Retina (tissue), 1 donor: ENCODE measurements around the gene SLC9A8.
"Not testable (repeated sequence)": the region's sequence is repeated elsewhere in the genome, so short reads cannot be mapped to it uniquely, and the experiment has no call there.

Experiments
- DNase-seq: peaks from one replicate; pipeline ENCODE4 v3.0.0-alpha.2; 2016

SLC9A8 gene

GRCh38 chr20:49851991-49852390 is 39.4 kb downstream of the SLC9A8 start:
- DNase-seq = no peak

GRCh38 chr20:49852522-49853080 is 40.0 kb downstream of the SLC9A8 start:
- no peak for DNase-seq

- peak; percentile 16 for DNase-seq
Measured at GRCh38 chr20:49853640-49854039, 41.0 kb downstream of the SLC9A8 start.

DNA sequence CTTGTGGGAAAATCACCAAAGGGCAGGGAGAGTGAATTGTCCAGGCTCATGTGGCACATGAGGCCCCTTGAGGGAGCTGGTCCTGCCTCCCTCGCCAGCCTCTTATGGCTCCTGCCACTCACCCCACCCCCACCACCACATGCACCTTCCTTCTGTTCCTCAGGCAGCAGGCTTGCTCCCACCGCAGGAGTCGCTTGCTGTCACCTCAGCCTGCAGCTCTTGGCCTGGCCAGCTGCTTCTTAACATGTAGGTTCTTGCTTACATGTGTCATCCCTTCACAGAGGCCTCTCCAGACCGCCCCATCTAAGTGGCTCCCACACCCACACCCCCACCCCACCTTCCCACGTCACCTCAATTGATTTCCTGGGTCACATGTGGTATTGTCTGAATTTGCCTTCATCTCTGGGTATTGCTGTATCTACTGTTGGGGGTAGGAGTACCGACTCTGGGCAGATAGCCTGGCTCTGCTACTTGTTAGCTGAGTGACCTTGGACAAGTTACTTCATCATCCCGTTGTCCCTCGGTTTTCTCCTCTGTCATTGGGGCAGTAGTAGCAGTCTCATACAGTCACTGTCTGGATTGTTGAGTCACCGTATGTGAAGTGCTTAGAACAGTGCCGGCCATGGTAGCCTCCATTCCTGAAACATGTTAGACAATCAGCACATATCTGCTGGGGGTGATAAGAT is 41.7 kb downstream of the SLC9A8 start:
- DNase-seq = no peak

GRCh38 chr20:49856904-49857303 is 44.3 kb downstream of the SLC9A8 start:
- no peak for DNase-seq

DNA sequence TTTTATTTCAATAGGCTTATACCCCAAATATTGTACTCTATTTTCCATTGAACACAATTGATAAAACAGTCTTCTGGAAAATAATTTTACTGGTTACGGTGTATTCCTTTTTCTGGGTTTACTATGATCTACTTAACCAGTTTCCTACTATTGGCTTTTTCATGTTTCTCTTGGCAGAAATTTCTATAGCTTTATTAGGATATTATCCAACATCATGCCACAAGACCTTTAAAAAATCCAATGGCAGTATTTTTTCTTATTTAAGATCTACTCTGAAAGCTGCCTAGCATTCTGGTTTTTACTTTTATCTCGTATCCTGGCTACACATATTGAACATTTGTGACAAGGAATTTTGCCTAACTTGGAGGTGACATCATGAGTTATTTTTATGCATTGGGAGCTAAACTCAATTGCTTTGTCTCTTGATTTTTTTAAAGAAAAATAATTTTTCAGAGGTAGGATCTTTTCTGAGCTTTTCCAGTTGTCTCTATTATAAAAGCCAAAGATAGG is 45.5 kb downstream of the SLC9A8 start:
- DNase-seq = no peak

DNA sequence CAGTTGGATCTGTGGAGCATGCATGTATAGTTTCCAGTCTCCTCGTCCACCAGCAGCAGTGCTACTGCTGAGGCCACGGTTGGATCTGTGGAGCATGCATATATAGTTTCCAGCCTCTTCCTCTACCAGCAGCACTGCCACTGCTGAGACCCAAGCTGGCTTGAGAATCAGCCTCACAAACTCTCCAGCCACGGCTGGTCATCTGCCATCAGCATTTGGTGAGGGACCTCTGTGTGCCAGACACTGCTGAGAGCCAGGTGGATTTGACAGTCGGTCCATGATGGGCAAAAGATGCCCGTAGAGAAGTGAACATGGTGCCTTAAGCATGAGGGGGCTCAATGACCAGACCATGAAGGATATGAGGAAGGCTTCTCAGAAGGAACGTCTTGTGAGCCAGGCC is 46.4 kb downstream of the SLC9A8 start:
- no peak for DNase-seq

GRCh38 chr20:49859807-49860206 is 47.2 kb downstream of the SLC9A8 start:
- DNase-seq = no peak

DNA sequence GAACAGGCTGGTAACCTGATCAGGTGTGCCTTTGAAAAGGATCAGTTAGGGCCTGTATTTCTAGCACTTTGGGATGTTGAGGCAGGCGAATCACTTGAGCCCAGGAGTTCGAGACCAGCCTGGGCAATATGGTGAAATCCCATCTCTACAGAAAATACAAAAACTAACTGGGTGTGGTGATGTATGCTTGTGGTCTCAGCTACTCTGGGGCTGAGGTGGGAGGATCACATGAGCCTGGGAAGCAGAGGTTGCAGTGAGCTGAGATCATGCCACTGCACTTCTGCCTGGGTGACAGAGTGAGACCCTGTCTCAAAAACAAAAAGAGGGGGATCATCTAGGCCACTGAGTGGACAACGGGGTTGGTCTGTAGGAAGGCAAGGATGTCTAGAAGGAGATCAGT is 48.6 kb downstream of the SLC9A8 start:
- DNase-seq = not testable (repeated sequence)

DNA sequence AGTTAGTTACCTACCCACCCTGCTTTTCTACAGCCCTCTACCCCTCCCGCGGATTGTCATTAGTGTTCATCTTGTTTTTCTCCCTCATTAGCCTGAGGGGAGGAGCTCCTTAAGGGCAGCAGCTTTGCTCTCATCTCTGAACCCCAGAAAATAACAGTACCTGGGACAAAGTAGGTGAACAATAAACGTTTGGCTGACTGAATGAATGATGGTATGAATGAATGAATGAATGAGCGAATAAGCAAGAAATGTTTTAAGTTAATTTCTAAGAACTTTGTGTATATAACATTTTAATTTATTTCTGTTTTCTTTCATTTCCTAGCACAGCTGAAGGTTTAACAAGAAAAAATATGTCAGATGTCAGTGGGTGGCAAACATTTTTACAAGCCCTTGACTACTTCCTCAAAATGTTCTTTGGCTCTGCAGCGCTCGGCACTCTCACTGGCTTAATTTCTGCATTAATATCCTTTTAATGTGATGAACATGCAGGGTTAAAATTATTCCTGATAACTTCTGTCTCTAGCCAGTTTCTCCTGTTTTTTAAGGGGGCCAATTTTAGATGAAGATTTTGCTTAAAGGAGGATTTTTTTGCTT is 50.1 kb downstream of the SLC9A8 start:
- no peak for DNase-seq

- no peak for DNase-seq
Measured at GRCh38 chr20:49863666-49864065, 51.0 kb downstream of the SLC9A8 start.

DNA sequence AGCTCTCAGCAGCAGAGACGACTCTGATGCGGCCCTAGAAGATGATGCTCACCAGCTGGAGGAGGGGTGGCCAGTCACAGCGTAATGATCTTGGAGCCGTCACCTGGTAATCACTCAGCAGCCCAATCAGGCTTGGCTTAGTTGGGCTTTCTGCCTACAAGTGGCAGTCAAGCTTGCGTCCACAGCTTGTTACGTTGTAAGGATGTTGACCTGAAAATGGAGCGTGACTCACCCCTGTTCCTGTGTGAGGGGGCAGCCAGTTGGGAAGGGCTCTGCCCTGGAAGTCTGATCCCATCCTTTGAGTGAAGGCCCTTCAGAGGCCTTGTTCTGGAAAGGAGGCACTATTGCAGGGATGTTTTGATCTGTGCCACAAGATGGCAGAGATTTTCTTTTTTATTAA is 52.9 kb downstream of the SLC9A8 start:
- DNase-seq = no peak

- DNase-seq = no peak
Measured at GRCh38 chr20:49866051-49866450, 53.4 kb downstream of the SLC9A8 start.

DNA sequence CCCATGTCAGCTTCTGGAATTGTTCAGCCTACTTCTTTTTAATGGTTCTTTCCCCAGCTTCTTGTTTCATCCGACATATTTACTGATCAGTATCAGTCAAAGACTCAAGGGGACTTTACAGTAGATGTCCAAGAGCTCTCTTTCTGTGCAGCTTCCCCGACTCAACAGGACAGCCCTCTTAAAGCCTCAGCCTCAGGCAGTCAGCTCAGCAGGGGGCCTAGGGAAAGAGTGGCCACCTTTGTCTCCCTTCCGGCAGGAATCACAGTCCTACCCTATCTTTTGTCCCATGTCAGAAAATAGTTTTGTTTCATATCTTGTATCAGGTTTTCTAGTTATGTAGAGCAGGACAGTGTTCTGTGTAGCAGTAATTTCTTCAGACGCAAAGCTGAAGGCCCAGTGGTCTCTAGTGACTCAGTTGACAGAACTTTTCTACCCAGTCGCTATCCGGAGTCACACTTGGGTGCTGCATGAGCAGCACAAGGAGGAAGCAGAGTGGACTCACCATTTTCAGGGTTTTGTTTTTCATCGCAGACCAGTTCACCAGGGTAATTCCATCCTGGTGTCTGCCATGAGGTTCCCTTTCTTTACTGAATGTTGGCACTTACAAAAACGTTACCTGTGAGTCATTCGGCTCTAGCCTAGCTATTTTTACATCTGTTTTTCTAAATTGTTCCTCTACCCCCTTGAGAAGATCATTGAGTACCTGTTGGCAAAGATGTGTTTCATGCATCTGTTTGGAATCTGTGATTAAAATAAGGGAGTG is 55.0 kb downstream of the SLC9A8 start:
- DNase-seq = no peak

DNA sequence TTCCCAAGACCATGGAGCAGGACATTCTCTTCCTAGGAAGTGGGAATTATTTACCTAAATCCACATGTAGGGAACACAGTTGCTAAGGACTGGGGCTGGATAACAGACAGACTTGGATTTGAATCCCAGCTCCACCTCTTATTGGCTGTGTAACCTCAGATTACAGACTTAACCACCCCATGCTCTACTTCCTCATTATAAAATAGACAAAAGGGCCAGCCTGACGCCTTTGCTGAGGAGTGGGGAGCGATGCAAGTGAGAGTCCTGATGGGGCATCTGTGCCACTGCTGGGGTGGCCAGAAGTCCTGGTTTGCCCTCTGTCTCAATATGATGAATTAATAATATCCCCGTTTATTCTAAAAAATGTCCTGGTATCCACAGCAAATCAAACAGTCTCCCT is 55.9 kb downstream of the SLC9A8 start:
- DNase-seq = no peak

DNA sequence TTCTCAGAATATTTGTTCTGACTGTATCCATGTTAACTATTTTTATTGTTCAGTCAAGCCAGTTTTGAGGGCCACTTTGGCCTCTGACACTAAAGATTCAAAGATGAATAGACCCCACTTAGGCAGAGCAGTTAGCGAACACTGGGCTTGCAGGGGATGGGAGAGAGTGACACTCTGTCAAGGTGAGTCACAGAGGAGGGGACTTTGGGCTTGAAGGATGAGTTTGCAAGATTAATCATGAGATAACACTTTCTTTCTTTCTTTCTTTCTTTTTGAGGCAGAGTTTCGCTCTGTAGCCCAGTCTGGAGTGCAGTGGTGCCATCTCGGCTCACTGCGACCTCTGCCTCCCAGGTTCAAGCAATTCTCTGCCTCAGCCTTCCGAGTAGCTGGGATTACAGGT is 56.3 kb downstream of the SLC9A8 start:
- no peak for DNase-seq

DNA sequence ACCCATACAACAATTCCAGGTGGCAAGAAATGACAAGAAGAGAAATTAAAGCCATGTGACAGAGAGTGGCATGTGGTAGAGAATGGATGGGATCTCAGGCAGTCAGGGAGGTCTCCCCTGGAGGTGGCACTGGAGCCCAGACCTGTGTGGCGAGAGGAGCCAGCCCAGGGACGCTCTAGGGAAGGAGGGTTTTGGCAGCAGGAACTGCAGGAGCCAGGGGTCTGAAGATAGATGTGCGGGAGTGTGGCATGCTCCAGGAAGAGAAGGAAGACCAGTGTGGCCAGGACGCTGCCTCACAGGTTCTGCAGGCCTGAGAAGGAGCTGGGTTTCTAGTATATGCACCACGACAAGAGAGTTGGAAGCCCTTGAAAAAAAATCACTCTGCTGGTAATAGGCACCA is 57.6 kb downstream of the SLC9A8 start:
- no peak for DNase-seq

DNA sequence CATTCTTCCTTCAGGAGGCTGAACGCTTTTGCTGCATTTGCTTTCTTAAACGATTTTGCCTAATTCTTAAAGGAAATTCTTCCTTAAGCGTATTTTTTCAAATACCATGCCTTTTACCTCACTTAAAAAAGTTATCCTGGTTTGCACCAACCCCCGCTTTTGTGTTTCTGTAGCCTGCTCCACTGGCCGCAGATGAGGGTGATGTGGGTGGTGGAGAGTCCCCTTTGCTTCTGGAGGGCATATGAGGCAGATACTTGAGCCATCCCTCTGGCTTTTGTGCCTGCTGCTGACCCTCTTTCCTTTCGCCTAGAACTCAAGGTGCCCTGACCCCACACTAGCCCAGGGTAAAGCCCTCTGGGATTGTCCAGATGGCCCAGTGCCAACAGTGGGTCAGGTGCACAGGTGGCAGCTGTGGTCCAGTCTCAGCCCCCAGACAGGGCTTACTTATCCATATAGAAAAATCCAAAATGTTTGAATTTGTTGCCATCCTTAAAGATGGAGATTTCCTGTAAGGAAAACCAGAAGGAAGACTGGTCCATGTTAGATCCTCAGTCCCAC is 58.8 kb downstream of the SLC9A8 start:
- DNase-seq = no peak

GRCh38 chr20:49872056-49872455 is 59.4 kb downstream of the SLC9A8 start:
- DNase-seq = no peak

DNA sequence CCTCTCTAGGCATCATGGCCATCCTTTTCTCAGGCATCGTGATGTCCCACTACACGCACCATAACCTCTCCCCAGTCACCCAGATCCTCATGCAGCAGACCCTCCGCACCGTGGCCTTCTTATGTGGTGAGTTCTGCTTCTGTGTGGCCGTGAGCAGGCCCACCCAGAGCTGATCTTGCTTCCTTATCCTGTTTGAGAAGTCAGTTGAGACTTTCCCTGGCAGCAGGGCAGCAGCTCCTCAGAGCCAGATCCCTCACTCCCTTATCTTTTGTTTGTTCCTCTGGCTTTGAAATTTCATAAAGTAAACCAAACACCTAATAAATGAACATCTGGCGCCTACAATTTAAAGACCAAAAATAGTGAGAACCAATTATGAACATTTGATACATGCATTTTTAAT is 62.1 kb downstream of the SLC9A8 start:
- no peak for DNase-seq

GRCh38 chr20:49877386-49877921 is 64.8 kb downstream of the SLC9A8 start:
- no peak for DNase-seq

DNA sequence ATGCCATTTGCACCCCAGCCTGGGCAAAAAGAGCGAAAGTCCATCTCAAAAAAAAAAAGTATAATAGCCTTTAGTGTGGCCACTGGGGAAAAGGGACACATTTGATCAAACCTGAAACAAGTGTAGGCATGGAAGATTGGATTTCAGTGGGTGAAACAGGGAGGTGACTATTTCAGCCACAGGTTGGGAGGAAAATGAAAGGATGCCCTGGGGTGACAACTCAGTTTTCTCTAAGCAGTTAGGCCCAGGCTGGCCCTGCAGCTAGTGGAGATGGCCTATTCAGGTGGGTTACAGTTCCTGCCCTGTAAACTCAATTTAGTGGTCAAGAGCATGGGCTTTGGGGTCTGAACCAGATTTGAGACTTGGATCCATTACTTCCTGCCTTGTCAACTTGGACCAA is 66.3 kb downstream of the SLC9A8 start:
- no peak for DNase-seq

- DNase-seq = no peak
Measured at GRCh38 chr20:49880177-49880576, 67.5 kb downstream of the SLC9A8 start.
